DND-41 (cell line): ENCODE results near the gene APH1B.

Experiments
- ATAC-seq: fragments of 200-7000 bp; cut with Tn5 transposase; 3 replicates; pipeline ENCODE4 v1.9.1; 2021; ENCODE audit warnings: low read depth; ENCODE audit not compliant: insufficient read depth
- DNase-seq: peaks from one replicate; pipeline ENCODE4 v3.0.0-alpha.2; 2020
- H2AFZ ChIP-seq: 2 replicates; pipeline ENCODE4 v1.6.0; 2012; ENCODE audit warnings: low read depth, low read length
- H3K27ac ChIP-seq: 2 replicates; pipeline ENCODE4 v1.5.1; 2012; ENCODE audit warnings: low read length, inconsistent platforms
- H3K27me3 ChIP-seq: fragments of 200-600 bp; sonication (generic); 2 replicates; pipeline ENCODE4 v1.6.0; 2012; ENCODE audit warnings: low read length, mild to moderate bottlenecking, inconsistent platforms; ENCODE audit not compliant: insufficient read depth, poor library complexity
- H3K36me3 ChIP-seq: 2 replicates; pipeline ENCODE4 v1.5.1; 2012; ENCODE audit warnings: low read length, inconsistent platforms; ENCODE audit not compliant: insufficient read depth
- H3K4me1 ChIP-seq: 2 replicates; pipeline ENCODE4 v1.5.1; 2012; ENCODE audit warnings: mild to moderate bottlenecking, low read length; ENCODE audit not compliant: insufficient read depth
- H3K4me2 ChIP-seq: 2 replicates; pipeline ENCODE4 v1.6.0; 2012; ENCODE audit warnings: mild to moderate bottlenecking, moderate library complexity, low read length, inconsistent platforms; ENCODE audit not compliant: insufficient read depth
- H3K4me3 ChIP-seq, 2 experiments: fragments of 200-600 bp in 1 of 2; shearing (Covaris generic) in 1 of 2; 2 replicates each; pipeline ENCODE4 v1.5.1; 2012 to 2016; ENCODE audit warnings: inconsistent platforms in 2 of 2, low read length in 2 of 2, mild to moderate bottlenecking in 2 of 2, low read depth in 1 of 2, moderate library complexity in 1 of 2
- H3K79me2 ChIP-seq: 2 replicates; pipeline ENCODE4 v1.6.0; 2012; ENCODE audit warnings: low read length, inconsistent platforms; ENCODE audit not compliant: insufficient read depth
- H3K9ac ChIP-seq: 2 replicates; pipeline ENCODE4 v1.6.0; 2012; ENCODE audit warnings: low read depth, mild to moderate bottlenecking, inconsistent platforms, low read length, moderate library complexity
- H3K9me3 ChIP-seq: 2 replicates; pipeline ENCODE4 v1.5.1; 2012; ENCODE audit warnings: low read length, moderate library complexity, mild to moderate bottlenecking, inconsistent platforms; ENCODE audit not compliant: insufficient read depth, severe bottlenecking
- H4K20me1 ChIP-seq: 2 replicates; pipeline ENCODE4 v1.6.0; 2012; ENCODE audit warnings: low read length; ENCODE audit not compliant: insufficient read depth
- CTCF ChIP-seq: IDR thresholded peaks from 2 replicates; pipeline ENCODE4 v1.5.1; 2012; ENCODE audit warnings: borderline replicate concordance, low read length, moderate library complexity, mild to moderate bottlenecking; ENCODE audit not compliant: poor library complexity, severe bottlenecking; ENCODE audit errors: extremely low read depth
- EZH2 ChIP-seq: IDR thresholded peaks from 3 replicates; pipeline ENCODE4 v1.6.1; 2012; ENCODE audit warnings: borderline replicate concordance, low read depth, mild to moderate bottlenecking, moderate library complexity, low read length, inconsistent platforms; ENCODE audit not compliant: severe bottlenecking

Gene APH1B

GRCh38 chr15:63244976-63245645 lies 32.3 kb upstream of the APH1B start:
- peaks cover 24% of the 10 kb centered on the region for H3K36me3 ChIP-seq
- H2AFZ ChIP-seq: no peak overlapping the region
- H3K4me2 ChIP-seq: no peak overlapping the region
- H3K4me3 ChIP-seq: no peak overlapping the region
- DNase-seq (no peak), ATAC-seq (no peak)
- TF ChIP-seq CTCF (no peak), EZH2 (no peak)
- H3K9ac ChIP-seq: no peak overlapping the region
- H3K4me1 ChIP-seq: no peaks in the 10 kb centered on the region
- H4K20me1 ChIP-seq: peaks cover 6% of the 10 kb centered on the region; the same call in 1 of the 2 replicates
- H3K79me2 ChIP-seq: peaks cover 15% of the 10 kb centered on the region
- H3K27ac ChIP-seq: no peak overlapping the region
- no peaks in the 10 kb centered on the region for H3K27me3 ChIP-seq
- H3K9me3 ChIP-seq: no peaks in the 10 kb centered on the region

- no peak overlapping the region for H3K27ac ChIP-seq
- no peaks in the 10 kb centered on the region for H3K9me3 ChIP-seq
- no peaks in the 10 kb centered on the region for H3K27me3 ChIP-seq
- no peak overlapping the region for H2AFZ ChIP-seq
- no peaks in the 10 kb centered on the region for H3K4me1 ChIP-seq
- ATAC-seq (no peak; the same call in 2 of the 3 replicates), DNase-seq (no peak)
- TF ChIP-seq CTCF (no peak), EZH2 (no peak)
- no peak overlapping the region for H3K9ac ChIP-seq
- no peak overlapping the region for H3K4me2 ChIP-seq
- H3K36me3 ChIP-seq: peaks cover 39% of the 10 kb centered on the region
- H4K20me1 ChIP-seq: peaks cover 5% of the 10 kb centered on the region; the same call in 1 of the 2 replicates
- no peaks in the 10 kb centered on the region; the same call in 1 of the 2 replicates for H3K79me2 ChIP-seq
- no peak overlapping the region for H3K4me3 ChIP-seq
Observed at GRCh38 chr15:63246691-63247469, 30.5 kb upstream of the APH1B start.

GRCh38 chr15:63250312-63250965 lies 27.0 kb upstream of the APH1B start:
- no peak overlapping the region for H3K4me2 ChIP-seq
- no peaks in the 10 kb centered on the region for H3K9me3 ChIP-seq
- peaks cover 37% of the 10 kb centered on the region for H3K36me3 ChIP-seq
- no peak overlapping the region for H3K27ac ChIP-seq
- no peaks in the 10 kb centered on the region for H3K79me2 ChIP-seq
- DNase-seq (no peak), ATAC-seq (no peak)
- no peak overlapping the region for H3K9ac ChIP-seq
- H3K4me1 ChIP-seq: no peaks in the 10 kb centered on the region
- H3K27me3 ChIP-seq: no peaks in the 10 kb centered on the region
- no peak overlapping the region for H3K4me3 ChIP-seq
- H4K20me1 ChIP-seq: no peaks in the 10 kb centered on the region
- TF ChIP-seq EZH2: no peak
- no peak for TF ChIP-seq CTCF
- no peak overlapping the region for H2AFZ ChIP-seq
